Thoracic aorta (tissue), 2 donors: ENCODE results near the gene NFKBIE. TPM values are rescaled to one million over a fixed set of nuclear protein-coding genes. Genes with fewer than 3 reads are reported as not detected.
A peak's percentile ranks its signal among the peaks of the same experiment; 100 is the strongest.

Experiments used
- ATAC-seq: fragments of 150-250 bp; one replicate; pipeline ENCODE4 v1.8.0; 2017; ENCODE audit warnings: low read depth; ENCODE audit not compliant: insufficient number of reproducible peaks, low FRiP score
- DNase-seq: peaks from one replicate; pipeline ENCODE4 v3.0.0-alpha.2; 2020; ENCODE audit warnings: low spot score
- H3K27ac ChIP-seq, 2 donors: fragments of 200-600 bp; sonication (generic); 1 replicate in 1 of 2; 2 replicates in 1 of 2; pipeline ENCODE4 v1.5.1; 2016; ENCODE audit warnings: mild to moderate bottlenecking in 2 of 2, moderate library complexity in 2 of 2
- H3K27me3 ChIP-seq: fragments of 200-600 bp; sonication (generic); replicated peaks from 2 replicates; pipeline ENCODE4 v1.6.0; 2016; ENCODE audit warnings: mild to moderate bottlenecking; ENCODE audit not compliant: insufficient read depth
- H3K36me3 ChIP-seq: fragments of 200-600 bp; sonication (generic); one replicate; pipeline ENCODE4 v1.5.1; 2016
- H3K4me1 ChIP-seq, 2 donors: fragments of 200-600 bp; sonication (generic); 1 replicate in 1 of 2; 2 replicates in 1 of 2; pipeline versions ENCODE4 v1.5.1 to v1.6.0; 2016; ENCODE audit warnings: low read depth in 2 of 2, mild to moderate bottlenecking in 1 of 2; ENCODE audit not compliant: control insufficient read depth in 1 of 2
- H3K4me3 ChIP-seq: fragments of 200-600 bp; sonication (generic); 2 replicates; pipeline ENCODE4 v1.5.1; 2016; ENCODE audit warnings: mild to moderate bottlenecking
- H3K9me3 ChIP-seq: fragments of 200-600 bp; sonication (generic); 2 replicates; pipeline ENCODE4 v1.5.1; 2016
- CTCF ChIP-seq: fragments of 200-600 bp; sonication (generic); IDR thresholded peaks from one replicate; pipeline ENCODE4 v1.5.1; 2019; ENCODE audit warnings: antibody characterized with exemption
- total RNA-seq, 2 donors: library from RNA; depleted of rRNA; stranded (reverse); fragments of >200 nt; gene quantifications; one replicate each; pipeline versions ENCODE4 v1.1.0 to v1.2.3, GENCODE V29; 2016

The NFKBIE gene
- total RNA-seq, 2 donors from 2014 or later, result 5.5 to 10.6 TPM

- DNase-seq (no peak), ATAC-seq (no peak)
- peaks cover 31 to 36% of the 10 kb centered on the region in 2 donors for H3K4me1 ChIP-seq
- no peaks in the 10 kb centered on the region for H3K36me3 ChIP-seq
- H3K4me3 ChIP-seq, result peak overlapping the region; percentile 91
- TF ChIP-seq CTCF, result no peak
- no peaks in the 10 kb centered on the region for H3K9me3 ChIP-seq
- H3K27me3 ChIP-seq, result no peaks in the 10 kb centered on the region
- H3K27ac ChIP-seq, result peak overlapping the region in 1 of 2 donors; percentile 16
These were observed 2.6 kb downstream of the NFKBIE start for GRCh38 chr6:44262467-44263353.

- no peak for TF ChIP-seq CTCF
- H3K4me3 ChIP-seq, result no peak overlapping the region
- no peak for ATAC-seq
- H3K4me1 ChIP-seq, result peaks cover 34 to 40% of the 10 kb centered on the region in 2 donors
- no peaks in the 10 kb centered on the region for H3K9me3 ChIP-seq
- no peaks in the 10 kb centered on the region for H3K36me3 ChIP-seq
- no peaks in the 10 kb centered on the region for H3K27me3 ChIP-seq
- no peak for DNase-seq
- H3K27ac ChIP-seq, result no peak overlapping the region
These were observed 3.8 kb downstream of the NFKBIE start for GRCh38 chr6:44261581-44261980.

GRCh38 chr6:44260451-44261297 is 4.7 kb downstream of the NFKBIE start:
- H3K9me3 ChIP-seq, result no peaks in the 10 kb centered on the region
- TF ChIP-seq CTCF, result no peak
- no peak overlapping the region for H3K27ac ChIP-seq
- H3K4me1 ChIP-seq, result peaks cover 39 to 47% of the 10 kb centered on the region in 2 donors
- H3K4me3 ChIP-seq, result no peak overlapping the region
- no peak for DNase-seq
- ATAC-seq, result no peak
- no peaks in the 10 kb centered on the region for H3K27me3 ChIP-seq
- no peaks in the 10 kb centered on the region for H3K36me3 ChIP-seq

- H3K27me3 ChIP-seq, result no peaks in the 10 kb centered on the region
- H3K27ac ChIP-seq, result no peak overlapping the region
- H3K4me3 ChIP-seq, result no peak overlapping the region
- ATAC-seq (no peak), DNase-seq (no peak)
- H3K36me3 ChIP-seq, result peaks cover 1% of the 10 kb centered on the region
- H3K9me3 ChIP-seq, result no peaks in the 10 kb centered on the region
- no peak for TF ChIP-seq CTCF
- H3K4me1 ChIP-seq, result peaks cover 39 to 47% of the 10 kb centered on the region in 2 donors
These were observed 5.3 kb downstream of the NFKBIE start for GRCh38 chr6:44260011-44260410.

GRCh38 chr6:44258921-44259320 is 6.4 kb downstream of the NFKBIE start:
- Histone ChIP-seq H3K36me3 (peaks cover 11% of the 10 kb centered on the region), H3K4me1 (peaks cover 31 to 38% of the 10 kb centered on the region in 2 donors), H3K27me3 (no peaks in the 10 kb centered on the region), H3K9me3 (no peaks in the 10 kb centered on the region), H3K4me3 (no peak overlapping the region), H3K27ac (no peak overlapping the region)
- DNase-seq, result no peak
- ATAC-seq, result no peak
- no peak for TF ChIP-seq CTCF
